ENCODE measurements around the gene GRB10. TPM values are rescaled to one million over a fixed set of nuclear protein-coding genes. Genes with fewer than 3 reads are reported as not detected.

GRB10 gene
- total and polyA plus RNA-seq, 2 experiments from 2014 or later = 35.0 to 154 TPM

GRCh38 chr7:50619684-50620083 is 163.0 kb downstream of the GRB10 start (continued):
- no peak for TF ChIP-seq ETS1 (IDR thresholded peaks at IDR 0.05)

- ATAC-seq = no peak
- peaks cover 41% of the 10 kb centered on the region for H3K36me3 Mint-ChIP-seq (ENCODE audit: low read depth)
- TF ChIP-seq NANOG (IDR thresholded peaks at IDR 0.05; ENCODE audit: borderline replicate concordance) (no peak), ZNF331 (CRISPR knock-in tag; IDR thresholded peaks at IDR 0.05; ENCODE audit: low read depth) (no peak), REST (IDR thresholded peaks at IDR 0.05; ENCODE audit: unreplicated experiment) (no peak), EZH2phosphoT487 (IDR thresholded peaks at IDR 0.05; ENCODE audit: unreplicated experiment) (no peak), POLR2AphosphoS5 (IDR thresholded peaks at IDR 0.05; ENCODE audit: low read depth) (no peak), ETS1 (IDR thresholded peaks at IDR 0.05) (no peak), JUNB (IDR thresholded peaks at IDR 0.05; ENCODE audit: unreplicated experiment) (no peak), EZH2 (IDR thresholded peaks at IDR 0.05; ENCODE audit: low read depth, unreplicated experiment) (no peak), CTCF (conservative IDR thresholded peaks at IDR 0.05; ENCODE audit: low read depth in 2 of 2) (no peak), CREB1 (CRISPR knock-in tag; IDR thresholded peaks at IDR 0.05; ENCODE audit: low read depth) (no peak), STAT1 (IDR thresholded peaks at IDR 0.05; ENCODE audit: unreplicated experiment) (no peak), ZNF462 (CRISPR knock-in tag; IDR thresholded peaks at IDR 0.05) (no peak)
Measured at GRCh38 chr7:50618281-50618680, 164.4 kb downstream of the GRB10 start.

More at GRCh38 chr7:50618281-50618680, 164.4 kb downstream of the GRB10 start:
- Mint-ChIP-seq H3K27ac (no peak overlapping the region), H3K4me3 (no peak overlapping the region), H3K4me1 (peaks cover 3% of the 10 kb centered on the region; the same call in 1 of the 3 replicates), H3K9me3 (no peaks in the 10 kb centered on the region; the same call in 2 of the 3 replicates), H3K27me3 (ENCODE audit: insufficient read depth, low read depth, poor library complexity) (peaks cover 2% of the 10 kb centered on the region)
- peaks cover 6% of the 10 kb centered on the region; the same call in 1 of the 2 replicates for H4K20me1 ChIP-seq (replicated peaks; ENCODE audit: insufficient read depth)
- no peaks in the 10 kb centered on the region for H3F3A ChIP-seq (replicated peaks; ENCODE audit: low read depth)
- no peak overlapping the region for H3K27ac ChIP-seq (ENCODE audit: low read depth)
- H3K9me2 ChIP-seq (ENCODE audit: insufficient read depth) = no peaks in the 10 kb centered on the region
- H2AFZ ChIP-seq = no peak overlapping the region
- H3K36me3 ChIP-seq (ENCODE audit: insufficient read depth) = peaks cover 4% of the 10 kb centered on the region
- H3K79me2 ChIP-seq (replicated peaks; ENCODE audit: insufficient read depth) = no peaks in the 10 kb centered on the region; the same call in 1 of the 2 replicates
- H3K27me3 ChIP-seq (ENCODE audit: insufficient read depth) = no peaks in the 10 kb centered on the region
- H3K4me2 ChIP-seq = no peak overlapping the region
- DNase-seq (ENCODE audit: low spot score) = no peak
- no peaks in the 10 kb centered on the region for H3K4me1 ChIP-seq (ENCODE audit: insufficient read depth)
- no peak overlapping the region for H3K4me3 ChIP-seq

Data from GM23338 (cell line).